Esophagus (tissue), 2 donors: ENCODE results near the gene MED12L. TPM values are rescaled to one million over a fixed set of nuclear protein-coding genes. Genes with fewer than 3 reads are reported as not detected.

ENCODE experiments used
- H3K27ac ChIP-seq, 2 donors: one replicate each; pipeline ENCODE4 v1.5.1; 2013; ENCODE audit warnings: low read depth in 2 of 2, mild to moderate bottlenecking in 2 of 2, inconsistent platforms in 1 of 2, low read length in 1 of 2, moderate library complexity in 1 of 2
- H3K27me3 ChIP-seq, 2 donors: one replicate each; pipeline ENCODE4 v1.6.1; 2013; ENCODE audit warnings: low read length in 2 of 2, control low read depth in 1 of 2, mild to moderate bottlenecking in 1 of 2; ENCODE audit not compliant: insufficient read depth in 2 of 2, control insufficient read depth in 1 of 2
- H3K36me3 ChIP-seq, 2 donors: one replicate each; pipeline ENCODE4 v1.6.1; 2013; ENCODE audit warnings: low read length in 1 of 2; ENCODE audit not compliant: control insufficient read depth in 2 of 2, insufficient read depth in 2 of 2
- H3K4me1 ChIP-seq, 2 donors: one replicate each; pipeline ENCODE4 v1.6.1; 2013; ENCODE audit warnings: low read length in 1 of 2; ENCODE audit not compliant: control insufficient read depth in 2 of 2, insufficient read depth in 2 of 2
- H3K4me3 ChIP-seq, 2 donors: one replicate each; pipeline ENCODE4 v1.5.1; 2013; ENCODE audit warnings: low read length in 2 of 2, mild to moderate bottlenecking in 2 of 2, low read depth in 1 of 2, moderate library complexity in 1 of 2
- H3K9me3 ChIP-seq, 2 donors: one replicate each; pipeline ENCODE4 v1.6.1; 2013; ENCODE audit warnings: mild to moderate bottlenecking in 2 of 2, low read depth in 1 of 2, low read length in 1 of 2, moderate library complexity in 1 of 2; ENCODE audit not compliant: control insufficient read depth in 2 of 2, insufficient read depth in 1 of 2
- WGBS, 2 donors: extraction: QIAGEN DNeasy Blood & Tissue Kit; methylation state at CpG; one replicate each; pipeline ENCODE4 v1.1.7; 2013; 5-methylcytosine and 5-hydroxymethylcytosine counted together
- polyA plus RNA-seq, 2 donors: library from polyadenylated mRNA; stranded (reverse); fragments of 200-250 nt; gene quantifications; one replicate each; pipeline ENCODE4 v1.2.3, GENCODE V29; 2013
- donor health status: healthy with polysubstance abuse.
- donor health status: Bipolar disorder and iron deficiency.

The MED12L gene
- polyA plus RNA-seq, 2 donors: 0.05 to 0.08 TPM

DNA sequence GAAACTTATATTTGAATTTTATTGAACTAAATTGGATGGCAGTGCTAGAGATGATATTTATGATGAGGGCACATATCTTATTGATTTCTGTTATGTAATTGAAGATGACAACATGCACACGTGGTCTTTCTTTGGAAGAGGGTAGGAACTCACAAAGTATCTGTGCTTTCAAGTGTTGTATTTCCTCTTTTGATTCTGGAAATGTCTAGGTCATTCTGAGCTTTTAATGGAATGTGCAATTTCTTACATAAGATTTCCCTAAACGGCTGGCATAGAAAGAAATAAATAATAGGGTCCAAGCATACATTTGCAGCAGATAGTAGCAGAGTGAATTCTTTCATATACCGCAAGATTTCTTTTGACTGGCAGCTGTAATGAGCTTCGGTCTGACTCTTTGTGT, 127.7 kb downstream of the MED12L start:
- peaks cover 0 to 3% of the 10 kb centered on the region in 2 donors for H3K4me1 ChIP-seq
- H3K36me3 ChIP-seq: no peaks in the 10 kb centered on the region
- H3K4me3 ChIP-seq: no peak overlapping the region
- H3K27ac ChIP-seq: no peak overlapping the region
- H3K27me3 ChIP-seq: no peaks in the 10 kb centered on the region
- H3K9me3 ChIP-seq: no peaks in the 10 kb centered on the region
- 76 to 79% methylated on average over 4 of the region's 4 CpGs for WGBS, 2 donors

DNA sequence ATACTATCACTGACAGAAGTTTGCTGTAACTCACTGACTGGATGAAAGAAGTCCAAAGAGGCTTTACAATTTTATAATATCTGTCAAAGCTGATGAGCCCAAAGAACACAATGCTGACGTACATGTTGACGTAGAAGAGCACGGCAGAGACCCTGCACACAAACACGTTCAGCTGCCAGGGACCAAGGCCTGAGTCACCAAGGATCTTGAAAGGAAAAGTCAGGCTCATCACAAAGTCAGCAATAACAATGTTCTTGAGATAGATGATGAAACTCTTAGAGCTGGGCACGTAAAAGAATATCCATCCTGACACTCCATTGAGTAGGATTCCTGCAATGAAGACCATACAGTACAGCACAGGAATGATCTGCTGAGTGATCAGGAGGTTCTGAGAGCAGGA, 128.4 kb downstream of the MED12L start:
- WGBS, 2 donors: 88 to 89% methylated on average over 5 of the region's 5 CpGs
- no peaks in the 10 kb centered on the region for H3K36me3 ChIP-seq
- H3K4me1 ChIP-seq: peaks cover 0 to 3% of the 10 kb centered on the region in 2 donors
- H3K27me3 ChIP-seq: no peaks in the 10 kb centered on the region
- H3K9me3 ChIP-seq: no peaks in the 10 kb centered on the region
- H3K4me3 ChIP-seq: no peak overlapping the region
- H3K27ac ChIP-seq: no peak overlapping the region

DNA sequence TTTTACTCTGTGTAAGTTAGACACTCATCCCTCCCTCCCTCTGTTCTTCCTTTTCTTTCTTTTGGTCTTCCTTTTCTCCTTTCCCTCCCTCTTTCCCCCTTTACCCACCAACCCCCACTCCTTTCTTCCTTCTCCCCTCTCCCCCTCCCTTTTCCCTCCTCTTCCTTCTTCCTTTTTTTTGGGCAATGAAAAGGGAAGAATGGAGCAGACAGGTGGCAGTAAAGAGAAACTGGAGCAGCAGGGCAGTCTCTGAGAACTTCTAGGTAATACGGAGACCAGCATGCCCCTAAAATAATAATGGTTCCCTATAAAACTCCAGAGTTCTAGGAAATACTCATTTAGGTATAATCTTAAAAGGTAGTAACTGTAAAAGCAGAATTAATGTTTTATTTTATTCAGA, 129.0 kb downstream of the MED12L start:
- Histone ChIP-seq H3K27ac (no peak overlapping the region), H3K36me3 (no peaks in the 10 kb centered on the region), H3K9me3 (no peaks in the 10 kb centered on the region), H3K4me3 (no peak overlapping the region), H3K4me1 (peaks cover 0 to 3% of the 10 kb centered on the region in 2 donors), H3K27me3 (no peaks in the 10 kb centered on the region)
- WGBS, 2 donors: 75 to 84% methylated on average over 1 of the region's 1 CpG

DNA sequence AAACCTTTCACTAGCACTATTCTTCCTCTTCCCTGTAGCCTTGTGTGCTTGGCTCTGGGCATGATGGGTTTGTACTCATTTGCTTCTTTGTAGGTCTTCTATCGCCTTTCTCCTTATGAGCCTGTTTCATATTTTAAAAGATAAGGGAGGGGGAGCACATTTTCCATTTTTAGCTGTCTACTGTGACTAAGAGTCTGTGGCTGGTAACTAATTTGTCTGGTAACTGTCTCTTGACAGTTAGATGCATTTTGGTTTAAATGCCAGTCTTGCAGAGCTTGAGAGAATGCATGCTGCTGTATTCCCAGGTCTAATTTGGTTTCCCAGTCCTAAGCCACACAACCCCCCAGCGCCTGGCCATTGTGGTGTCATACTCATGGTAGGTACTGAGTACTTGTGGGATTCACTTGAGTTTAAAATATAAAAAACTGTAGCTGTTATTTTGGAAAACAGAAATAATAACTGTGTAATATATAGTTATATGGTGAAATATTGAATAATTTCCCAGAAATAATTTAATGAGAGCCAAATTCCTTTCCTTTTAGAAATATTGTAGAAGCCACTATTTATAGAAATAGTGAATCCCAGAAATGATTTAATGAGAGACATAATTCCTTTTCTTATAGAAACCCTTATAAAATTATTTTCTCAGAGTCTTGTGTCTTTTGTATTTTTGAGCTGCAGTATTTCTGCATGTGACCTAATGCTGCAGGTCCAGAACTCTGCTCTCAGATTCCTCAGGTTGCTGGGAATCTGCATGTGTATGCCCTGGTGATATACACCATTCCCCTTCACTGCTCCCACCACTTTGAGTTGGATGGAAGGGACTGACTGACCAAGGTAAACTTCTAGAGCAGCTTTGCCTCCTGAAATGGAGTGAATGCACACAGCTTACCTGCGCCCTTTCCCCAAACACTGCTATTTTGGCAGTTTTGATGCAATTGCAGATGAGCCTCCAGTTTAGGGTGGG, 131.5 kb downstream of the MED12L start:
- peaks cover 0 to 3% of the 10 kb centered on the region in 2 donors for H3K4me1 ChIP-seq
- H3K4me3 ChIP-seq: no peak overlapping the region
- no peaks in the 10 kb centered on the region for H3K9me3 ChIP-seq
- no peaks in the 10 kb centered on the region for H3K36me3 ChIP-seq
- H3K27ac ChIP-seq: no peak overlapping the region
- WGBS, 2 donors: 83% methylated on average over 3 of the region's 3 CpGs
- H3K27me3 ChIP-seq: no peaks in the 10 kb centered on the region

DNA sequence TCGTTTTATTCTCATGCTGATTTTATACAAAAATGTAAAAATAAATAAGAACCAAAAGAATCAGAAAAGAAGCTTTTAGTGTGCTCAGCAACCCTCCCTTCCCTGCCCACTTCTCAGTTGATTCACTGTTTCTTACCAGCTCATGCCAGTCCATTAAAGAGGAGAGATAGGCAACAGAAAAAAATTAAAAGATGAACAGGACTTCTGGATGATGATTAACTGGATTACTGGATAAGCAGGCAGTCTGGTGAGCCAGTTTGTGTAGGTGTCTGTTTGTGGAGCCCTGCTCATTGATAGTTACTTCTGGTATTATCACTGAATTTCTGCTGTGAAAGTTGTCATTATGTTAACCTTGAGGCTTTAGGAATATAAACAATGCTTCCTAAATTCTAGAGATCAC, 132.7 kb downstream of the MED12L start:
- Histone ChIP-seq H3K27ac (no peak overlapping the region), H3K27me3 (no peaks in the 10 kb centered on the region), H3K4me1 (peaks cover 0 to 3% of the 10 kb centered on the region in 2 donors), H3K36me3 (no peaks in the 10 kb centered on the region), H3K4me3 (no peak overlapping the region), H3K9me3 (no peaks in the 10 kb centered on the region)
- WGBS, 2 donors: 57 to 64% methylated on average over 1 of the region's 1 CpG

DNA sequence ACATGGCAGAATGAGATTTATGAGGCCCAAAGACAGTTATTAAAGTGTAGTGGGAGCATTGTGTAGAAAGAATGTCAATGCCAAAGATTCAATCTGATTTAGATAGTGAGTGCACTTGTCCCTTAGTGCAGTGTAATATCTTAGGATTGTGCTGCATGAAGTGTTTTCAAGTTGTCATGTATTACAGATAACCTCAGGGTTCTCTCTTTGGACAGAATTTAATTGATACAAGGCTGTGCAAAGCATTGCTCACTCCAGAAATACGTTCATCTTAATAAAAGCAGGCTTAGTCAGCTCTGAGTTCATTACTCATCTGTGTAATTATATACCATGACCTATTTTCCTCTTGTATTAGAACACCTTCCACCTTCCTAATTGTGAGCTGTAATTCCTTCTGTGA, 133.6 kb downstream of the MED12L start:
- peaks cover 0 to 3% of the 10 kb centered on the region in 2 donors for H3K4me1 ChIP-seq
- no peak overlapping the region for H3K4me3 ChIP-seq
- 30 to 39% methylated on average over 1 of the region's 1 CpG for WGBS, 2 donors
- H3K27me3 ChIP-seq: no peaks in the 10 kb centered on the region
- no peak overlapping the region for H3K27ac ChIP-seq
- no peaks in the 10 kb centered on the region for H3K9me3 ChIP-seq
- no peaks in the 10 kb centered on the region for H3K36me3 ChIP-seq

DNA sequence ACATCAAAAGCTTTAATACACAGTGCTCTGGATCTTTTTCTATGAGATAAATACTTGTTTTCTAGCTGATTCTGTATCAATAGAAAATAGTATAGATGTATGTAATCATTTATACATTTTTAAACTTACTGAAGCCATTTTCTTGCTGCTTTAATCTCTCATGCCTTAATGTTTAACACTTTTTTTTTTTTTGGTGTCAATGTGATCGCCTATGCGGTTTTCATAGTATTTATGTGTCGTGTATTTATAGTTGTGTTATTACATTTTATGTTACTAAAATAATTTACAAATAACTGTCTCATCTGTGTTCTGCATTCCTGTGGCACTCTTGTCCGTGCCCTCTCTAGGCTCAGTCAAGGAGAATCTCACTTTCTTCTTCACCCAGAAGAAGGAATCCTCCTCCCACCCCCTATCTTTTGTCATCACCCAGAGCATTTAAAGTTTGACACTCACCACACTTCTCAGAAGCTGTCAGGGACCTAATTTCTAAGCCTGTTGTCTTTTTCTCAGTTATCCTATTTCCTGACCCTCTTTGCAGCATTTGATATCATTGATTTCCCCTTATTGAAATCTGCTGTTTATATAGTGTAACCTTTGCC, 138.9 kb downstream of the MED12L start:
- no peaks in the 10 kb centered on the region for H3K27me3 ChIP-seq
- no peak overlapping the region for H3K4me3 ChIP-seq
- H3K27ac ChIP-seq: no peak overlapping the region
- WGBS, 2 donors: 88 to 89% methylated on average over 4 of the region's 4 CpGs
- no peaks in the 10 kb centered on the region for H3K4me1 ChIP-seq
- no peaks in the 10 kb centered on the region for H3K36me3 ChIP-seq
- no peaks in the 10 kb centered on the region for H3K9me3 ChIP-seq

DNA sequence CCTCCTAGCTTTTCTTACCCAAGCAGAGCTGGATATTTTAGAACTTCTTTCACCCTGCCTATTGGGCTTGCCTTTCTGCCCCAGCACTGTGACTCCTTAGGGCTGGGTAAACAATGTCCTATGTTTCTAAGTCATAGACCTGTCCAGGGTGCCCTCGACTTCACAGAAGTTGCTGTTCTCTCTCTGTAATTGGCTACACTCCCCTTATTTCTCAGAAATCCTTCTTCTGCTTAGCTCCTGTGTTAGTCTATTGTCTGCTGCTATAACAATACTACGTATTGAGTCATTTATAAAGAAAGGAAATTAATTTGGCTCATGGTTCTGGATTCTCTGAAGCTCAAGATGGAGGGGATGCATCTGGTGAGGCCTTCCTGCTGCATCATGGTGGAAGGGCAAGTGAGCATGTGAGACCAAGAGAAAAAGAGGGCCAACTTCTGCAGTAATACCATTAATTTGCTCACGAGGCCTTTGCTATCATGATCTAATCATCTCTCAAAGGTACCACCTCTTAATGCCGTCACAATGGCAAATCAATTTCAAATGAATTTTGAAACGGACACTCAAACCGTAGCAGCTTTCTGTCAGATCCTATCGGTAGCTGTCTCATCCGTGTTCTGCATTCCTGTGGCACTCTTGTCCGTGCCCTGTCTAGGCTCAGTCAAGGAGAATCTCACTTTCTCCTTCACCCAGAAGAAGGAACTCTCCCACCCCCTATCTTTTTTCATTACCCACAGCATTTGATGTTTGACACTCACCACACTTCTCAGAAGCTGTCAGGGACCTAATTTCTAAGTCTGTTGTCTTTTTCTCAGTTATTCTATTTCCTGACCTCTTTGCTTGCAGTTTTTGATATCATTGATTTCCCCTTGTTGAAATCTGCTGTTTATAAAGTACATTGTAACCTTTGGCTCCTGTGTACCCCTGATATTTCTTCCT, 139.8 kb downstream of the MED12L start:
- no peak overlapping the region for H3K27ac ChIP-seq
- H3K9me3 ChIP-seq: no peaks in the 10 kb centered on the region
- no peaks in the 10 kb centered on the region for H3K36me3 ChIP-seq
- no peaks in the 10 kb centered on the region for H3K27me3 ChIP-seq
- WGBS, 2 donors: 72 to 83% methylated on average over 9 of the region's 9 CpGs
- no peaks in the 10 kb centered on the region for H3K4me1 ChIP-seq
- no peak overlapping the region for H3K4me3 ChIP-seq

DNA sequence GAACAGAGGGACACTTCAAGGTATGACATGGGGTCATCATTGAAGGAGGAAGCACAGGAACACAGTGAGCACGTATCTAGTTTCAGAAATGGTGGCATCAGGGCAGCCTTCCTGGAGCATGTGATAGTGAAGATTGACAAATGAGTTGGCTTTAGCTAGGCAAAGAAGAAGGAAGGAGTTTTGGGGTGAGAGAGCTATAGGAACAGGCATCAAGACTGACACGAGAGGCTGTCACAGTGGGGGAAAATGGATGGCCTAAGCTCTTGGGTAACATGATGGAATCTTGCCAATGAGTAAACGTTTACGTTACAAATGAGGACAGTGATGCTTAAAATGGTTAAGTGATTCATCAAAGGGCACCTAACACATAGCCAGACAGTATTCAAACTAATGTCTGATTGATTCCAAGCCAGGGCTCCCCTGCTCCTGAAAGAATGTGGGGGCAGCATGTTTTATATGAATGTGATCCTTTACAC, 140.7 kb downstream of the MED12L start:
- no peaks in the 10 kb centered on the region for H3K9me3 ChIP-seq
- no peak overlapping the region for H3K27ac ChIP-seq
- no peak overlapping the region for H3K4me3 ChIP-seq
- no peaks in the 10 kb centered on the region for H3K36me3 ChIP-seq
- no peaks in the 10 kb centered on the region for H3K27me3 ChIP-seq
- no peaks in the 10 kb centered on the region for H3K4me1 ChIP-seq
- 33% methylated on average over 4 of the region's 4 CpGs for WGBS, 2 donors
